Measurements from ENCODE around the gene MAML1.

MAML1 gene

GRCh38 chr5:179795049-179795862 is 62.6 kb downstream of the MAML1 start:
- DNase-seq, result no peak

- DNase-seq, result peak; percentile 77
Observed at GRCh38 chr5:179795863-179796833, 63.5 kb downstream of the MAML1 start.

- no peak for DNase-seq
Observed at GRCh38 chr5:179796877-179797608, 64.4 kb downstream of the MAML1 start.

GRCh38 chr5:179797741-179798140 is 65.1 kb downstream of the MAML1 start:
- DNase-seq, result no peak

GRCh38 chr5:179798144-179798770 is 65.6 kb downstream of the MAML1 start:
- DNase-seq, result no peak

GRCh38 chr5:179798771-179799643 is 66.4 kb downstream of the MAML1 start:
- no peak for DNase-seq

GRCh38 chr5:179799644-179799973 is 67.0 kb downstream of the MAML1 start:
- DNase-seq, result no peak

GRCh38 chr5:179800071-179800695 is 67.6 kb downstream of the MAML1 start:
- DNase-seq, result no peak

- no peak for DNase-seq
Observed at GRCh38 chr5:179800696-179801201, 68.1 kb downstream of the MAML1 start.

GRCh38 chr5:179801304-179802206 is 68.9 kb downstream of the MAML1 start:
- peak; percentile 87 for DNase-seq

GRCh38 chr5:179802207-179802883 is 69.7 kb downstream of the MAML1 start:
- DNase-seq, result no peak

GRCh38 chr5:179802950-179803562 is 70.4 kb downstream of the MAML1 start:
- DNase-seq, result no peak

- DNase-seq, result peak; percentile 41
Observed at GRCh38 chr5:179803651-179804554, 71.3 kb downstream of the MAML1 start.

- no peak for DNase-seq
Observed at GRCh38 chr5:179804555-179804947, 71.9 kb downstream of the MAML1 start.

GRCh38 chr5:179805070-179805528 is 72.5 kb downstream of the MAML1 start:
- DNase-seq, result no peak

GRCh38 chr5:179805529-179806249 is 73.1 kb downstream of the MAML1 start:
- DNase-seq, result peak; percentile 44

Measured in CD4-positive, alpha-beta T cell treated with Interleukin-10 for 1 hour (primary cell).